GM12878 (cell line): ENCODE data around the gene RAB7B. TPM values are rescaled to one million over a fixed set of nuclear protein-coding genes. Genes with fewer than 3 reads are reported as not detected.

ENCODE experiments used
- ATAC-seq: fragments of 200-7000 bp; cut with Tn5 transposase; 3 replicates; pipeline ENCODE4 v1.9.1; 2020; ENCODE audit warnings: mild to moderate bottlenecking, moderate library complexity
- BruUV-seq: library from RNA; stranded (reverse); fragments of 400-500 nt; replicated peaks from 2 replicates; lab custom pipeline; 2021; lab: Mats Ljungman, UMichigan
- CTCF ChIA-PET: fragments of 300-600 bp; sonication (Branson Sonifier 250); formaldehyde crosslinking; extraction: SDS; loops from one replicate; lab custom pipeline; 2021; ENCODE audit warnings: inconsistent platforms; lab: Yijun Ruan, JAX
- POLR2A ChIA-PET: fragments of 350-600 bp; formaldehyde crosslinking; extraction: SDS; loops from one replicate; lab custom pipeline; 2021; ENCODE audit warnings: inconsistent platforms; lab: Charles Lee
- RAD21 ChIA-PET: fragments of 300-600 bp; sonication (Branson Sonifier 250); formaldehyde crosslinking; loops from one replicate; lab custom pipeline; 2023; ENCODE audit warnings: antibody characterized with exemption; ENCODE audit not compliant: unreplicated experiment; lab: Charles Lee
- SMC1A ChIA-PET: fragments of 300-600 bp; sonication (Branson Sonifier 250); formaldehyde crosslinking; loops from one replicate; lab custom pipeline; 2023; ENCODE audit not compliant: unreplicated experiment, uncharacterized antibody; lab: Charles Lee
- DNase-seq: peaks from one replicate; pipeline ENCODE4 v3.0.0-alpha.2; 2011; ENCODE audit warnings: low read depth, low spot score
- FAIRE-seq: peaks from 3 replicates; lab custom pipeline; 2011; peaks lifted over from hg19 to GRCh38; lab: Jason Lieb, UNC
- H2AFZ ChIP-seq: 2 replicates; pipeline ENCODE4 v1.6.0; 2011; ENCODE audit warnings: low read depth, low read length, control low read depth; ENCODE audit not compliant: control insufficient read depth
- H3K27ac ChIP-seq: 2 replicates; pipeline ENCODE4 v1.5.1; 2011; ENCODE audit warnings: control low read depth; ENCODE audit not compliant: control insufficient read depth, insufficient read depth
- H3K27me3 ChIP-seq, 2 experiments: replicated peaks in 1 of 2; 2 replicates each; pipeline versions ENCODE4 v1.6.0 to v1.6.1; 2011; ENCODE audit warnings: low read length in 1 of 2; ENCODE audit not compliant: control insufficient read depth in 2 of 2, insufficient read depth in 2 of 2
- H3K36me3 ChIP-seq, 2 experiments: 2 replicates each; pipeline ENCODE4 v1.5.1; 2011; ENCODE audit warnings: low read length in 1 of 2; ENCODE audit not compliant: control insufficient read depth in 2 of 2, insufficient read depth in 2 of 2
- H3K4me1 ChIP-seq: 2 replicates; pipeline ENCODE4 v1.6.1; 2011; ENCODE audit warnings: mild to moderate bottlenecking, low read length, moderate library complexity, mixed read lengths; ENCODE audit not compliant: control insufficient read depth, insufficient read depth
- H3K4me2 ChIP-seq: 2 replicates; pipeline ENCODE4 v1.6.0; 2011; ENCODE audit warnings: control low read depth; ENCODE audit not compliant: control insufficient read depth, insufficient read depth
- H3K4me3 ChIP-seq: fragments of 200-600 bp; sonication (generic); 2 replicates; pipeline ENCODE4 v1.5.1; 2016
- H3K79me2 ChIP-seq: 2 replicates; pipeline ENCODE4 v1.6.0; 2011; ENCODE audit warnings: low read length; ENCODE audit not compliant: control insufficient read depth, insufficient read depth
- H3K9ac ChIP-seq: 2 replicates; pipeline ENCODE4 v1.8.0; 2011; ENCODE audit warnings: low read length, control low read depth, mixed read lengths; ENCODE audit not compliant: control insufficient read depth, insufficient read depth
- H3K9me3 ChIP-seq: replicated peaks from 3 replicates; pipeline ENCODE4 v1.5.1; 2011; ENCODE audit warnings: mild to moderate bottlenecking, low read length; ENCODE audit not compliant: control insufficient read depth, insufficient read depth
- H4K20me1 ChIP-seq: 2 replicates; pipeline ENCODE4 v1.6.0; 2011; ENCODE audit not compliant: control insufficient read depth, insufficient read depth
- BACH1 ChIP-seq: fragments of 450-650 bp; IDR thresholded peaks from 2 replicates; pipeline ENCODE4 v1.6.1; 2017; ENCODE audit warnings: mild to moderate bottlenecking, borderline replicate concordance
- BCL3 ChIP-seq: IDR thresholded peaks from 2 replicates; pipeline ENCODE4 v1.6.1; 2011; ENCODE audit warnings: borderline replicate concordance, low read depth, mild to moderate bottlenecking, moderate library complexity, low read length; ENCODE audit not compliant: insufficient read depth, poor library complexity, severe bottlenecking
- HSF1 ChIP-seq: fragments of 150-350 bp; IDR thresholded peaks from 2 replicates; pipeline ENCODE4 v1.6.1; 2014; ENCODE audit warnings: mild to moderate bottlenecking, low read depth, low read length
- MLLT1 ChIP-seq: fragments of 450-650 bp; IDR thresholded peaks from 2 replicates; pipeline ENCODE4 v1.6.1; 2016; ENCODE audit warnings: mild to moderate bottlenecking
- ZBTB11 ChIP-seq: fragments of 450-650 bp; formaldehyde crosslinking; IDR thresholded peaks from 2 replicates; pipeline ENCODE4 v1.5.0; 2022; ENCODE audit warnings: mild to moderate bottlenecking, missing genetic modification characterization
- ZNF274 ChIP-seq: IDR thresholded peaks from one replicate; pipeline ENCODE4 v1.8.0; 2011; ENCODE audit not compliant: insufficient read length, insufficient read depth
- WGBS: methylation state at CpG from one replicate; pipeline ENCODE4 v1.1.6; 2016; ENCODE audit warnings: low lambda C conversion rate; ENCODE audit not compliant: insufficient replicate concordance, insufficient coverage; ENCODE audit errors: missing lambda C conversion rate; 5-methylcytosine and 5-hydroxymethylcytosine counted together
- in situ Hi-C: fragments of 300-500 bp; cut with MboI; formaldehyde crosslinking; loops from 9 replicates; pipeline ENCODE4 v1.14.3; 2018; ENCODE audit warnings: mixed read lengths
- intact Hi-C: fragments of 100-400 bp; cut with micrococcal nuclease; formaldehyde crosslinking; loops from one replicate; pipeline ENCODE4 v1.14.2; 2022; ENCODE audit not compliant: unreplicated experiment
- polyA plus RNA-seq, 11 experiments: library from polyadenylated mRNA; depleted of rRNA in 4 of 11; unstranded in 6 of 11; stranded (reverse) in 5 of 11; fragments of >200 nt; fragmentation: Nextera tagmentation in 4 of 11; fragmentation: Illumina TruSeq in 1 of 11; extraction: Ambion mirVana in 4 of 11; extraction: Trizol in 1 of 11; gene quantifications; 1 replicate in 1 of 11; 2 replicates in 10 of 11; pipeline versions ENCODE4 v1.2.1 to v1.2.3, GENCODE V29; 2011 to 2016; ENCODE audit warnings: inconsistent platforms in 2 of 11, missing spikeins in 2 of 11, low read depth in 1 of 11
- total RNA-seq, 4 experiments: library from RNA; depleted of rRNA in 3 of 4; stranded (reverse); fragments of >200 nt in 3 of 4; fragmentation: Illumina TruSeq in 1 of 4; extraction: Trizol in 1 of 4; gene quantifications; 2 replicates each; pipeline versions ENCODE4 v1.2.1 to v1.2.3, GENCODE V29; 2013 to 2021

Gene RAB7B
- total and polyA plus RNA-seq, 10 of the 15 experiments (the other 5 are each of a cell fraction or from before 2014, with no cell fraction given) = 0.09 TPM; not detected in 9

GRCh38 chr1:206020393-206021007 is 17.3 kb upstream of the RAB7B start:
- no peak for FAIRE-seq
- in situ Hi-C loops (no loop called here), intact Hi-C loops (no loop called here)
- BruUV-seq = no TSS peak
- ChIA-PET SMC1A (interaction anchor here (2.0 kb wide), 1 partner anchor 10 kb away, joined by 10 read pairs; no protein-coding TSS in a partner anchor), CTCF (interaction anchor here (1.0 to 1.5 kb wide), 3 partner anchors 10 to 85 kb away, joined by 3 to 8 read pairs (median 5); no protein-coding TSS in a partner anchor), RAD21 (interaction anchor here (1.3 kb wide), 1 partner anchor 43 kb away, joined by 3 read pairs; no protein-coding TSS in a partner anchor), POLR2A (no interaction called here)
- Histone ChIP-seq H2AFZ (no peak overlapping the region), H4K20me1 (no peaks in the 10 kb centered on the region), H3K9ac (no peak overlapping the region), H3K9me3 (no peaks in the 10 kb centered on the region), H3K4me3 (no peak overlapping the region), H3K36me3 (no peaks in the 10 kb centered on the region), H3K27ac (no peak overlapping the region), H3K79me2 (no peaks in the 10 kb centered on the region), H3K4me1 (no peaks in the 10 kb centered on the region), H3K27me3 (peaks cover 0 to 5% of the 10 kb centered on the region in 2 experiments; a peak in 2 of 4 replicates), H3K4me2 (no peak overlapping the region)
- WGBS = 1% methylated on average over 4 of the region's 4 CpGs
- ATAC-seq = no peak
- TF ChIP-seq HSF1 (no peak), ZNF274 (no peak)
- no peak for DNase-seq

- POLR2A ChIA-PET = no interaction called here
- TF ChIP-seq BCL3 = no peak
- no peak for TF ChIP-seq BACH1
- no peak for TF ChIP-seq MLLT1
- no peak for TF ChIP-seq ZBTB11 (CRISPR knock-in tag)
- H3K79me2 ChIP-seq = no peaks in the 10 kb centered on the region
- RAD21 ChIA-PET = interaction anchor here (1.4 kb wide), 1 partner anchor 91 kb away, joined by 4 read pairs; no protein-coding TSS in a partner anchor
- no peak overlapping the region for H2AFZ ChIP-seq
- H3K4me2 ChIP-seq = no peak overlapping the region
- H3K36me3 ChIP-seq = no peaks in the 10 kb centered on the region
- H3K9ac ChIP-seq = no peak overlapping the region
- CTCF ChIA-PET = interaction anchor here (0.5 to 1.9 kb wide), 4 partner anchors 9 to 448 kb away, joined by 3 to 14 read pairs (median 4); no protein-coding TSS in a partner anchor
- WGBS = 0% methylated on average over 1 of the region's 1 CpG
- intact Hi-C loops (no loop called here), in situ Hi-C loops (no loop called here)
- FAIRE-seq (no peak), DNase-seq (no peak), ATAC-seq (no peak)
- H3K4me1 ChIP-seq = peaks cover 17% of the 10 kb centered on the region
- BruUV-seq = no TSS peak
- no peaks in the 10 kb centered on the region for H4K20me1 ChIP-seq
- no peaks in the 10 kb centered on the region; a peak in 1 of 4 replicates for H3K27me3 ChIP-seq
- no peaks in the 10 kb centered on the region for H3K9me3 ChIP-seq
- H3K27ac ChIP-seq = no peak overlapping the region
- H3K4me3 ChIP-seq = no peak overlapping the region
- SMC1A ChIA-PET = interaction anchor here (0.8 kb wide), 1 partner anchor 28 kb away, joined by 3 read pairs; no protein-coding TSS in a partner anchor
These were observed 11.9 kb upstream of the RAB7B start for GRCh38 chr1:206015071-206015470.
